Activated CD4-positive, alpha-beta T cell treated with anti-CD3 and anti-CD28 coated beads for 1 hour (primary cell): ENCODE measurements around the gene GRK3.

Experiments used
- DNase-seq: peaks from one replicate; pipeline ENCODE4 v3.0.0-alpha.2; 2020

GRK3 gene

GRCh38 chr22:25629613-25630012 is 65.1 kb downstream of the GRK3 start:
- DNase-seq = no peak

DNA sequence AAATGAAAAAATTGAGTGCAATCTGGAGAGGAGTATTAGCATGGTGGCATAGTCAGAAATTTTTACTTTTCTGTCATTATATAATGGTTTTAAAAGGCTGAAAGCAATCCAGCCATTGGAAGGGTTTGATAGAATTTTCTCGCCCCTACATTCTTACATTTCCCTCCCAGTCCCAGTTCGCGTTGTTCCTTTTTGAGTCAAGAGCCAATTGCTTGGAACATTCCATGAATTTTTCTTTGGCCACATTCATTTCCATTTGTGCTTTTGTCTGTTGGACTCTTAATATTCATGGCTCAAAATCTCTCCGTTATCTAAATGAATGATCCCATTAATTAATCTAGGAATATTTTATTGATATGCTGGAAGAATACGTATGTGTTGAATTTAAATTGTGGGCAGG is 66.0 kb downstream of the GRK3 start:
- no peak for DNase-seq

DNA sequence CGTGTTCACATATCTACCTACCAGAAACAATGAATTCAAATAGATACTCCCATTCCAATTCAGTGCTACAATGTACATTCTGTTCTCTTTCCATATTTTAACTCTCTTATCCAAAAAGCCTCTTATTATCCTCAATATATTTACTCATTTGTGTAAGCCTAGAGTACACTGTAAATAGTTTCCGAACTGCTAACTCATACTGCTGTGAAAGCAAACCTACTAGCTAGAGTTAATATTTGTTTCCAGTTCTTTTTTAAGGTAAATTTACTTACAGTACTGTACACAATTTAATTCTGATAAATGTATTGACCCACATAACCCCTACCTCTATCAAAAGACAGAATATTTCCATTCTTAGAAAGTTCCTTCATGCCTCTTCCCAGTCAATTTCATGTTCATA is 71.8 kb downstream of the GRK3 start:
- DNase-seq = no peak

- DNase-seq = no peak
Measured at GRCh38 chr22:25637032-25637431, 72.6 kb downstream of the GRK3 start.

DNA sequence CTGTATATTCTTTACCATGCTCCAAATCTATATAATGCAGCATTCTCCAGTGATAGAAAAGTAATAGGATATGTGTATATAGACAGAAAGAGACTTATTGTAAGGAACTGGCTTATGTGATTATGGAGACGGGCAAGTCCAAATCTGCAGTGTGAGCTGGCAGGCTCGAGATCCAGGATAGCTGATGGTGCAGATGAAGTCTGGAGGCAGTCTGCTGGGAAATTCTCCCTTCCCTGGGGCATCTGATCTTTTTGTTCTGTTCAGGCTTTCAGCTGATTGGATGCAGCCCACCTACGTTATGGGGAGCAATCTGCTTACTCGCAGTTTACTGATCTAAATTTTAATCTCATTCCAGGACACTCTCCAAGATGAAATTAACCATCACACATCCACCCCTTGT is 73.2 kb downstream of the GRK3 start:
- no peak for DNase-seq

DNA sequence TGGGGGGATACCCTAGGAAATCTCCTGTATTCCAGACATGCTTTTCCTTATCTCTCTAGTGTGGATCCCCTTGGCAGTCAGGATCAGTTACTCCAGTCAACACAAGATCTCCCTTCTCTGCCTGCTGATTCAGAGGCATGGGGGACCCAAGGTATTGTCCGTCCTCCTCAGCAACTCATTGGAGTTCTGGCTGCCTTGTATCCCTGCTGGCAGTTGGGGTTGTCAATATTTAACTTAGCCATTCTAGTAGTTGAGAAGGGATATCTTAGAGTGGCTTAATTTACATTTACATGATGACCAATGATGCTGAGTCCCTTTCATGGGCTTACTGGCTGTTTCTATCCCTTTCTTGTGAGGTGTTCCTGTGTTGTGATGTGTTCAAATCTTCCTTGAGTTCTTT is 74.2 kb downstream of the GRK3 start:
- no peak for DNase-seq

DNA sequence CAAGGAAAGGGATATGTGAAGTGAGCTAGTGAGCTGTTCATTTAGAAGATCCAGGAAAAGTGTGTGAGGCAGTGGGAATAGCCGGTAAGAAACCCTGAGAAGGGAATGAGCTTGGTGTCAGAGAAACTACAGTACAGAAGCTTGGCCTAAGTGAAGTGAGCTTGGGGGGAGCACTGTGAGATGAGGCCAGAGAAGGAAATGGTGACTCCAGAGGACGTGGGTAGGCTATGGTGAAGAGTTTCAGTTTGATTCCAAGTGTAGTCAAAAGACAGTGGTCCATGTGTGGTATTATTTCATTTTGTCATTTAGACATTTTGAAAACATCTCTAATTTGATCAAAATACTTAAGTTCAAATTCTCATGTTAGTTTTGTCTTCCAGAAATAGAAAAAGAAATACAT is 77.2 kb downstream of the GRK3 start:
- no peak for DNase-seq

DNA sequence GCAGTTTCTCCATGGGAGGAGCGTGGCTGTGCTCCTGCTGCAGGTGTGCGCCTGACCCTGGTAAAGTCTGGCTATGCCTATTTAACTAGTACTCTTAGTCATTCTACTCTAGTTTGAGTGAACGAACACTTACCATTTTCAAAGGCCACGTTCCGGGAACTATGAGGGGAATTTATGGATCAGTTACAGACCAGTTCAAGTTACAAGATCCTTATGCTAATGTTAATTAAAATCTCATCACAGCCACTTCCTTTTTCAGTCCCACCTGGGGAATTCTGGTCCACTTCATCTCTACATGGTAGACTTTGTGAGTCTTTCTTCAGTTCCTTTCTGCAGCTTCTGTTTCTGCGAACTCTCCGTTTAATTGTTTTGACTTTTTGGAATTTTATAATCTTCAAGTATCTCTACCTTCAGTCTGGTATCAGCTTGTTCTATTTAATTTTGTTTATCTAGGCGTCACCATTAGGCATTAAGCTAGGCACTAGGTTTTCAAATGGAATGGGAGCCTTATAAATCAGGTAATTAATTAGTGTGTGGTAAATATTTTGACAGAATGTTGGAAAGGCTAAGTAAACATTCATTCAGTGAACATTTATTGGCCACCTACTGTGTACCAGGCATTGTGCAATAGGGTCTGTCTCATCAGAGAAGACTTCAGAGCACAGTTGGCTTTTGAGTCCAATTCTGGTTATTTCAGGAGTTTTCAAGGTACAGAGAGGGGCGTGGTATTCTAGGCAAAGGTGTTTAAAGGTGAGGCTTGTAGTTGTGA is 78.9 kb downstream of the GRK3 start:
- DNase-seq = no peak

DNA sequence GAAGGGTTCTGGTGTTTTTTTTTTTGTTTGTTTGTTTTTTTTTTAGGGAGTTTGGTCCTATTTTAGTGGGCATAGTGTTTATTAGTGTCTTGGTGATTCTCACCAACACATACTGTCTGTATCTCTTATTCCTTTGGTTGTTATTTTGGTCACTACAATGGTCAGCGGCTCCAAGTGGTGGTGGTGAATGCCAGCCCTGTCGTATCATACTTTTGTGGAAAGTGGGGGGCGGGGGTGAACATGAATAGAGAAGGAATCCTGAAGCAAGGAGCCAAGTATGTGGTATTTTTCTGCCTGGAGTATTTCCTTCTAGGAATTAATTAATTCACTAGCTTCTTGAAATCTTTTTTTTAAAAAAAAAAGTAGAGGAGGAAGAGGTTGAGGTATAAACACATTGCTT is 79.6 kb downstream of the GRK3 start:
- DNase-seq = no peak

GRCh38 chr22:25645266-25645665 is 80.8 kb downstream of the GRK3 start:
- no peak for DNase-seq

DNA sequence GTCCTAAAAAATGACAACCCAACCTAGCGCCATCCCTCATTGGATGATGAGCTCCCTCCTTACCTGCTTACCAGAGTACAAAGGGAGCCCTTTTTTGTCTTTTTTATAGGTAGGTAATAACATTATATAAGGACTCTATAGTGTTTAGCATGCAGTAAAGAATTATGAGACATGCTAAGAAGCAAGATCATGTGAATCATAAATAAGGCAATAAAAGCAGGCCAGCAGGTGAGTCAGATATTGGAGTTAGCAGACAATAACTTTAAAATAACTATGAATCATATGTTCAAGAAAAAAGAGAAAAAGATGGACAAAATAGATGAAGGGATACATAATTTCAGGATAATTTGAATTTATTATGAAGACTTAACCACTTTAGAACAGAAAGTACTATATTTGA is 81.5 kb downstream of the GRK3 start:
- no peak for DNase-seq

DNA sequence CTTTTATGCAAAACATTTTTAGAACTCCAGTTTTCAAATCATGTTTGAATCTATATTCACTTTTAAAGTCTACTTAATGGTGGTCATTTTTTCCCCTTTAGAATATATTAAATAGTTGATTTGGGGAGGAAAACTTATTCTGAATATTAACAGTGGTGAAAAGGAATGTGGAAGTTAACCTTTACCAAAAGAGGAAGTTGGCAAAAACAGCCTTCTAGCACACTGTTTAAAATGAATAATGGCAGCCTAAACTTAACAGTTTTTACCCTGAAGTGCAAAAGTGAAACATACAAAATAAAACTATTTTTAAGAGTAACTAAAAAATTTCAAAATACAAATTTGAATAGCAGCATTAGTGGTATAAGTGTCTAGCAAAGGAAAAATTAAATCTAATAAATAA is 86.4 kb downstream of the GRK3 start:
- DNase-seq = no peak

DNA sequence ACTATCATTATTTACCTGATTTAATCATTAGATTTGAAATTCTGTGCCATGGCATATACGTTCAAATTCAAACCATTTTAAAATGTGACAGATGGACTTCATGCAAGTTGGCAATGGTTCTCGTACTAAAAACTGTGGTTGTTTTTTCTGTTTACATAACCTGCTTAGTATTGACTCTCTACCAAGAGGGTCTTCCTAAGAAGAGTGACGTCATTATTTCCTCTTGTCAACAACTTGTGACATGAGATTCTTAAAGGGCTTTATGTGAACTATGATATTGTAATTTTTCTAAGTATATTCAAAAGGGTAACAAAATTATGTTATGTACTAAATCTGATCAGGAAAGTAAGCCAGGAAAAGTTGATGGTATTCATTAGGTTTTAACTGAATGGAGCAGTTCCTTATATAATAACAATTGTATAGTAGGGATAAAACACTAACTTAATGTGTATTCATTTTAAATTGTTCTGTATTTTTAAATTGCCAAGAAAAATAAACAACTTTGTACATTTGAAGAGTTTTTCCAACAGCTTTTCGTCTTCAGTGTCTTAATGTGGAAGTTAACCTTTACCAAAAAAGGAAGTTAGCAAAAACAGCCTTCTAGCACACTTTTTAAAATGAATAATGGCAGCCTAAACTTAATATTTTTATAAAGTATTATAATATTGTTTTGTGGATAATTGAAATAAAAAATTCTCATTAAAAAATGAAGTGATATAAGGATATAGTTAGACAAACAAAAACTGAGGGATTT is 87.0 kb downstream of the GRK3 start:
- DNase-seq = no peak

- DNase-seq = no peak
Measured at GRCh38 chr22:25654676-25655075, 90.2 kb downstream of the GRK3 start.

GRCh38 chr22:25655371-25655935 is 91.0 kb downstream of the GRK3 start:
- no peak for DNase-seq

- DNase-seq = no peak
Measured at GRCh38 chr22:25656724-25657123, 92.2 kb downstream of the GRK3 start.

DNA sequence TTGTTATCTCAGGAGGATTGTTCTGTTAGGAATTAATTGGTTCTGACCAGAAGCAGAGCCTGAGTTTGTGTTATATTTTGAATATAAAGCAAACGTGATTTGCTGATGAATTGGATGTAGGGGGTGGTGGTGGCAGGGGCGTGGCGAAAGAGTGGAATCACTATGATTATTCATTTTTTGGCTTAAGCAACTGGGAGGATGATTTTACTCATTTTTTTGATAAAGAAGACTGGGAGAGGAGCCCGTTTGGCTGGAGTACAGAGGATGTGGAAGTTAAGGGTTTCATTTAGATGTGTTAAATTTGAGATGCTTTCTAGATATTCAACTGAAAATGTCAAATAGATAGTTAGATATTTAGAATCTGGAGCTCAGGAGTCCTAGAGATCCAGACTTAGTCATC is 94.2 kb downstream of the GRK3 start:
- no peak for DNase-seq

DNA sequence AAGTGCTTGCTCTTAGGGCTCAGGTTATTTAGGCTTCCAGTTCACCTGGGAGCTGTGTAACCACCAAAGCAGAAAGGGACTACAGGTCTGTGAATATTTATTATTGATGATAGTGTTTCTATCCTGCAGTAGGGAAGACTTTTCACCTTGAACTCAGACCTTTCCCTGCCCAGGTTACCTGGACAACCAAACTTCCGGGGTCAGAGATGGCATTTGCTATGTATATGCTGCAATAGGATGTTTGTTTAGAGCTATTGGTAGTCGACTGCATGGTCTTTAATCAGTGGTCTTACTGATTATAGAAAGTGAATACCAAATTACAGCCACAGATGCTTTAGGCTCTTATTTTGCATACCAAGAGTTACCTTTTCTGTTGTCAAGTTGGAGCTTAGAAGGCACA is 94.9 kb downstream of the GRK3 start:
- DNase-seq = no peak

DNA sequence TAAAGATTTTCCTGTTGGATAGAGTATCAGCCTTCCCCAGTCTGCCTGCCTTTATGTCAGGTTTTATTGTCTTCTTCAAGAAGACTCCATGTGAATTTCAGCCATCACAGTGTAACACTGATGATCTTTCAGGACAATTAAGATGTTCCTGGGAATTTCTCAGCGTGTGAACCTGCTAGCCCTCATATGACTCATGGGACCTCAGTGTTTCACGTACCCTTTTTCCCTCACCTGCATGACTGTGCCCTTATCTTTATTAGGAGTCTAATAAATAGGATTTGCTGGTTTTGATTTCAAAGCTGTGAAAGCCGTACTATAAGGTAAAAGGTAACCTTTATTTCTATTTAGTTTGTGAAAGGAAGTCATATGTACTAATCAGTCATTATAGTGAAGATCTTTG is 95.9 kb downstream of the GRK3 start:
- DNase-seq = no peak

DNA sequence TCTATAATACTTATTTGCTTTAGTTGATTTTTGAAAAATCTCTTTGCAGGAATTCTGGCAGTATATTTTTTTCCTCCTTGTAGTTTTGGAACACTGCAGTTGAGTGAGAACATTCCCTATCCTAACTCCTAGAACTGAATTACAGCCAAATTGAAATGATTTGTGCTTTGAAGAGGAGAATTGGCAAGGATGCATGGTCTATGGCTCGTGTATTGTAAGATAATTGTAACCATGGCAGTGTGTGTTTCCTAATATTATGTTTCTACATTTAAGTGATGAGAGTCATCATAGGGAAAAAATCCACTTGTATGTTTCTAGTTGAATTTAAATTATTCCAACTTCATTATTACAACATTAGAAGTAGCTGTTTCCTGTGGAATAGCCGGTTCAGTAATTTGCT is 96.6 kb downstream of the GRK3 start:
- DNase-seq = no peak

DNA sequence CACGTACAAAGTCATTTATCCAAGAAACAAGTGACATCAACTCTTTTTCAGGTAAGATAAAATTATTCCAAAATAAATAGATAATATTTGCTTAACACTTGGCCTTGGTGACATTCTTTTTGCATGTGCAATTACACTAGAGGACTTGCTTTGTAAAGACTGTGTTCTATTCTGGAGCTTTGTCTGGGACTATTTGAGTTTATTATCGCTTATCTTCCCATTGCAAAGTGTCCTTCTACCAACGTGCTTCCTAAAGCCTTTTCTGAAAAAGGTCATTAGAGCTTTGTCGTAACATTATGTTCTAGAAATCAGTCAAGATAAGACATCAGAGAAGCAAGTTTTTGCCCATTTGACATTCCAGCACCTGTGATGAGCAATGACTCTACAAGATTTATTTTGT is 99.2 kb downstream of the GRK3 start:
- no peak for DNase-seq

DNA sequence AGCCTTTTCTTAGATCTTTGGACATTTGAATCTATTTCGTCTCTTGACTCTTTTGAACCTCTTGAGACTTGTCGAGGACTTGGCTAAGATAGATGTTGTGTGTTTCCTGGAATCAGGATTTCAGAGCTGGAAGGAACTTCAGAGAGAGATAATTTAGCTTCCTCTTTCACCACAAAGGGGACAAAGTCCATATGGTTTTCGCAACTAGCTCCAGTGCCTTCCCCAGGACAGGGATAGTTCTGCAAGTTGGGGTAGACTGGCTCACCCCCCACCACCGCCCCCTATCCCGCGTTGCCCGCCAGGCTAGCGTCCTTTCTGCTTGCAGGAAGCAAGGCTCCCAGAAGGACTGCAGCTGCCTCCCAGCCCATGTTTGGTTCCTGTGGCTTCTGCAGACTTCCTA is 101.8 kb downstream of the GRK3 start:
- no peak for DNase-seq

DNA sequence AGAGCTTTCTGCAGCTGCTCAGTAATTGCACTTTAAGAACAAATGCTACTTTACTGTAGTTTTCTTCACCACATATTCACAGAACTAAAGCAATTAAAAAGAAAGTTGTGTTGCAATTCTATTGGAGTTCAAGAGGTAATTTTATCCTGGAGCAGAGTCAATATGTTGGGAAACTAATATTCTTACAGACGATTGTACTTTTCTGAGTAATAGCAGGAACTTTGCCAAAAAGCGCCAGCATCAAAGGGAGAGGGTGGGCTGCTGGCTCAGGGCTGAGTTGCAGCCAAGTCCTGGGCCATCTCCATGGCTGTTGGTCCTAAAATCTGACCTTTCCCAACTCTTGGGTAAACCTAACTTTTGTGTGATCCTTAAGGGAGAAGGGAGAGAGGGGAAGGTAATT is 104.0 kb downstream of the GRK3 start:
- DNase-seq = no peak
